Measurements from ENCODE around the gene CD200. TPM values are rescaled to one million over a fixed set of nuclear protein-coding genes. Genes with fewer than 3 reads are reported as not detected.

The CD200 gene
- total RNA-seq, 1 donor from 2014 or later, result 9.4 TPM

GRCh38 chr3:112331851-112332250, 1.1 kb upstream of the CD200 start:
- intact Hi-C loops (cut with micrococcal nuclease), result loop anchor here (2.0 kb wide), 1 partner anchor 51 kb away; no protein-coding TSS in a partner anchor

- intact Hi-C loops (cut with micrococcal nuclease), result loop anchor here (2.0 kb wide), 1 partner anchor 49 kb away; no protein-coding TSS in a partner anchor
Measured at GRCh38 chr3:112333381-112334317, 693 bp downstream of the CD200 start.

- intact Hi-C loops (cut with micrococcal nuclease), result no loop called here
Measured at GRCh38 chr3:112334691-112335433, 1.9 kb downstream of the CD200 start.

GRCh38 chr3:112335434-112335781, 2.5 kb downstream of the CD200 start:
- intact Hi-C loops (cut with micrococcal nuclease), result no loop called here

GRCh38 chr3:112338021-112338726, 5.2 kb downstream of the CD200 start:
- intact Hi-C loops (cut with micrococcal nuclease), result no loop called here

GRCh38 chr3:112338727-112339056, 5.7 kb downstream of the CD200 start:
- intact Hi-C loops (cut with micrococcal nuclease), result no loop called here

GRCh38 chr3:112339134-112339533, 6.2 kb downstream of the CD200 start:
- intact Hi-C loops (cut with micrococcal nuclease), result no loop called here

- intact Hi-C loops (cut with micrococcal nuclease), result no loop called here
Measured at GRCh38 chr3:112339609-112340008, 6.7 kb downstream of the CD200 start.

- intact Hi-C loops (cut with micrococcal nuclease), result no loop called here
Measured at GRCh38 chr3:112341386-112341785, 8.4 kb downstream of the CD200 start.

- intact Hi-C loops (cut with micrococcal nuclease), result no loop called here
Measured at GRCh38 chr3:112345681-112346080, 12.7 kb downstream of the CD200 start.

- intact Hi-C loops (cut with micrococcal nuclease), result no loop called here
Measured at GRCh38 chr3:112346491-112347122, 13.7 kb downstream of the CD200 start.

GRCh38 chr3:112348943-112349342, 16.0 kb downstream of the CD200 start:
- intact Hi-C loops (cut with micrococcal nuclease), result no loop called here

- intact Hi-C loops (cut with micrococcal nuclease), result no loop called here
Measured at GRCh38 chr3:112349557-112349956, 16.6 kb downstream of the CD200 start.

GRCh38 chr3:112350018-112350810, 17.3 kb downstream of the CD200 start:
- intact Hi-C loops (cut with micrococcal nuclease), result no loop called here

GRCh38 chr3:112351036-112351435, 18.1 kb downstream of the CD200 start:
- intact Hi-C loops (cut with micrococcal nuclease), result no loop called here

- intact Hi-C loops (cut with micrococcal nuclease), result no loop called here
Measured at GRCh38 chr3:112351823-112352222, 18.9 kb downstream of the CD200 start.

- intact Hi-C loops (cut with micrococcal nuclease), result no loop called here
Measured at GRCh38 chr3:112352720-112353119, 19.8 kb downstream of the CD200 start.

GRCh38 chr3:112353365-112353764, 20.4 kb downstream of the CD200 start:
- intact Hi-C loops (cut with micrococcal nuclease), result no loop called here

- intact Hi-C loops (cut with micrococcal nuclease), result no loop called here
Measured at GRCh38 chr3:112354642-112355306, 21.8 kb downstream of the CD200 start.

GRCh38 chr3:112355307-112355687, 22.3 kb downstream of the CD200 start:
- intact Hi-C loops (cut with micrococcal nuclease), result no loop called here
